ENCODE data around the gene CYB561D2. TPM values are rescaled to one million over a fixed set of nuclear protein-coding genes. Genes with fewer than 3 reads are reported as not detected.
"Not testable (repeated sequence)": the region's sequence is repeated elsewhere in the genome, so short reads cannot be mapped to it uniquely, and the experiment has no call there.

Gene CYB561D2
- total RNA-seq, result 10 to 100 TPM; 23.6 to 66.0 (median 43.6) TPM

- peaks cover 23 to 28% of the 10 kb centered on the region in 2 donors for H3K36me3 ChIP-seq
- DNase-seq, result peak; percentile 97 to 98
- peak in 1 of 2 donors; percentile 91 for TF ChIP-seq POLR2A (IDR thresholded peaks at IDR 0.05)
- TF ChIP-seq CTCF (IDR thresholded peaks at IDR 0.05), result no peak
- peaks cover 30 to 46% of the 10 kb centered on the region in 2 donors for H3K4me1 ChIP-seq
- intact Hi-C loops (cut with DNase I), result no loop called here
- peak within 1 kb of the TSS; percentile 56 to 75 (median 60) for H3K4me3 ChIP-seq (replicated peaks in 1 of 3)
- peak within 1 kb of the TSS; percentile 84 to 92 (median 90) for H3K27ac ChIP-seq
- no peaks in the 10 kb centered on the region for H3K27me3 ChIP-seq
- H3K9me3 ChIP-seq, result no peaks in the 10 kb centered on the region
- 0 to 2% methylated on average over 17 to 22 of the region's 64 CpGs for WGBS, 2 donors
Observed at GRCh38 chr3:50350527-50351322, at the start of gene CYB561D2, which contains the start of gene NPRL2. TSS of gene CYB561D2 (plus strand) at chr3:50350862. CDS start at chr3:50351434, 572 bp downstream. TSS of gene NPRL2 (minus strand) at chr3:50350775. CDS start at chr3:50350652, 123 bp downstream.

- H3K9me3 ChIP-seq, result no peaks in the 10 kb centered on the region
- 89% methylated on average over 18 to 28 of the region's 32 CpGs for WGBS, 2 donors
- H3K4me3 ChIP-seq (replicated peaks in 1 of 3), result peak overlapping the region in 1 of 3 donors; percentile 8
- no peaks in the 10 kb centered on the region for H3K36me3 ChIP-seq
- intact Hi-C loops (cut with DNase I), result no loop called here
- peaks cover 22 to 35% of the 10 kb centered on the region in 2 donors for H3K4me1 ChIP-seq
- H3K27me3 ChIP-seq, result no peaks in the 10 kb centered on the region
- no peak for DNase-seq
- peak overlapping the region in 2 of 3 donors; percentile 40 to 74 for H3K27ac ChIP-seq
- TF ChIP-seq POLR2A (IDR thresholded peaks at IDR 0.05), result no peak
- TF ChIP-seq CTCF (IDR thresholded peaks at IDR 0.05), result no peak
Observed at GRCh38 chr3:50302095-50303012, 48.3 kb upstream of the CYB561D2 start.

GRCh38 chr3:50303013-50303815, 47.4 kb upstream of the CYB561D2 start, which contains the start of gene HYAL1:
TSS of gene HYAL1 (minus strand) at chr3:50303574. CDS start at chr3:50302956, 618 bp downstream.
- H3K9me3 ChIP-seq, result no peaks in the 10 kb centered on the region
- H3K27ac ChIP-seq, result peak within 1 kb of the TSS in 2 of 3 donors; percentile 40 to 74
- TF ChIP-seq CTCF (IDR thresholded peaks at IDR 0.05) (no peak), POLR2A (IDR thresholded peaks at IDR 0.05) (no peak)
- WGBS, 2 donors, result 76 to 78% methylated on average over 5 to 12 of the region's 14 CpGs
- H3K27me3 ChIP-seq, result no peaks in the 10 kb centered on the region
- intact Hi-C loops (cut with DNase I), result no loop called here
- H3K36me3 ChIP-seq, result no peaks in the 10 kb centered on the region
- DNase-seq, result peak; percentile 42 to 48
- H3K4me1 ChIP-seq, result peaks cover 21 to 30% of the 10 kb centered on the region in 2 donors
- peak within 1 kb of the TSS in 1 of 3 donors; percentile 8 for H3K4me3 ChIP-seq (replicated peaks in 1 of 3)

GRCh38 chr3:50304601-50305000, 46.1 kb upstream of the CYB561D2 start:
- intact Hi-C loops (cut with DNase I), result no loop called here
- no peaks in the 10 kb centered on the region for H3K36me3 ChIP-seq
- no peaks in the 10 kb centered on the region for H3K27me3 ChIP-seq
- no peaks in the 10 kb centered on the region for H3K9me3 ChIP-seq
- no peak for DNase-seq
- H3K4me3 ChIP-seq (replicated peaks in 1 of 3), result no peak overlapping the region
- no peak overlapping the region for H3K27ac ChIP-seq
- TF ChIP-seq CTCF (IDR thresholded peaks at IDR 0.05) (no peak), POLR2A (IDR thresholded peaks at IDR 0.05) (no peak)
- H3K4me1 ChIP-seq, result peaks cover 20 to 28% of the 10 kb centered on the region in 2 donors

GRCh38 chr3:50312041-50312440, 38.6 kb upstream of the CYB561D2 start:
- H3K27ac ChIP-seq; H3K4me3 ChIP-seq (replicated peaks in 1 of 3); intact Hi-C loops (cut with DNase I); DNase-seq; H3K36me3 ChIP-seq; H3K27me3 ChIP-seq; H3K9me3 ChIP-seq: not testable (repeated sequence)
- peaks cover 14 to 47% of the 10 kb centered on the region in 2 donors for H3K4me1 ChIP-seq
- 80% methylated on average over 2 of the region's 32 CpGs; no CpG with 5 or more reads in 1 of the 2 donors for WGBS, 2 donors

Data from thyroid gland (tissue), 4 donors.